ENCODE results near the gene PTGFRN. TPM values are rescaled to one million over a fixed set of nuclear protein-coding genes. Genes with fewer than 3 reads are reported as not detected.

The PTGFRN gene
- polyA plus RNA-seq, 4 donors: 35.3 to 71.5 (median 59.6) TPM

- no peak for DNase-seq (ENCODE audit: low read depth in 4 of 4, low spot score in 3 of 4)
Observed at GRCh38 chr1:117025568-117025967, 115.9 kb downstream of the PTGFRN start.

GRCh38 chr1:117026361-117026760 lies 116.6 kb downstream of the PTGFRN start:
- DNase-seq (ENCODE audit: low read depth in 4 of 4, low spot score in 3 of 4): no peak

DNA sequence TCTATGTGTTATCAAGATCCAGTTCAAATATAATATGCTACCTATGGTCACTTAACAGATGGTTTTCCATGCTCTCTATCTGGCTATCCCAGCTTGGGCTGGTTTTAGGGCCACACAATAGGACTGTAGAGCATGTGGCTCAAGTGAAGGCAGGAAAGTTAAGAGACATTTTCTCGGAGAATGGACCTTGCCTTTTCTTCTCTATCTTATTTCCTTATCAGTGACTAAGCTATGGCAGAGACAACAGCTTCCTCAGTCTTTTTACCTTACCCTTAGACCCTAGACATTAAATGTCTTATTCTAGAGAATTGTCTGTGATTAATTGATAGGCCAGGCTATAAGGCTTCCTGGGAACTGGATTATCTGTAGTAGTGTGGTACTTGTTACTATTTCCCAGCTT lies 120.0 kb downstream of the PTGFRN start:
- DNase-seq (ENCODE audit: low read depth in 4 of 4, low spot score in 3 of 4): no peak

- no peak for DNase-seq (ENCODE audit: low read depth in 4 of 4, low spot score in 3 of 4)
Observed at GRCh38 chr1:117030271-117030877, 120.7 kb downstream of the PTGFRN start.

DNA sequence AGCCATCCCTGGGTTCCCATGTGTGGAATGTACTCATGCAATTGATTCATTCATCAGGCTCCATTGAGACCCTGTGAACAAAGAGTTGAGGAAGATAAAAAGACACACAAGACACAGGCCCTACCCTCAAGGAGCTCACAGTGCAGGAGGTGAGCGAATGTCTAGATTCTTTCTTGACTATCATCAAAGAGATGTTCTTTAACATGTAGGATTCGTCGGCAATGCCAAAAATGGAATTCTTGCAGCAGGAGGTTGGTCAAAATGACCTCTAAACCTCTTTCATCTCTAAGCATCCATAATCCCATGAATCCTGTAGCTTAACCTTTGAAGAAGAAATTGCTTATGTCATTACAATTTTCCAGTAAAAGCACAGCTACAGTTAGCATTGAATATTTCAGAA lies 122.5 kb downstream of the PTGFRN start:
- DNase-seq (ENCODE audit: low read depth in 4 of 4, low spot score in 3 of 4): no peak

- DNase-seq (ENCODE audit: low read depth in 4 of 4, low spot score in 3 of 4): no peak
Observed at GRCh38 chr1:117032681-117033539, 123.2 kb downstream of the PTGFRN start.

GRCh38 chr1:117033772-117034171 lies 124.1 kb downstream of the PTGFRN start:
- no peak for DNase-seq (ENCODE audit: low read depth in 4 of 4, low spot score in 3 of 4)

DNA sequence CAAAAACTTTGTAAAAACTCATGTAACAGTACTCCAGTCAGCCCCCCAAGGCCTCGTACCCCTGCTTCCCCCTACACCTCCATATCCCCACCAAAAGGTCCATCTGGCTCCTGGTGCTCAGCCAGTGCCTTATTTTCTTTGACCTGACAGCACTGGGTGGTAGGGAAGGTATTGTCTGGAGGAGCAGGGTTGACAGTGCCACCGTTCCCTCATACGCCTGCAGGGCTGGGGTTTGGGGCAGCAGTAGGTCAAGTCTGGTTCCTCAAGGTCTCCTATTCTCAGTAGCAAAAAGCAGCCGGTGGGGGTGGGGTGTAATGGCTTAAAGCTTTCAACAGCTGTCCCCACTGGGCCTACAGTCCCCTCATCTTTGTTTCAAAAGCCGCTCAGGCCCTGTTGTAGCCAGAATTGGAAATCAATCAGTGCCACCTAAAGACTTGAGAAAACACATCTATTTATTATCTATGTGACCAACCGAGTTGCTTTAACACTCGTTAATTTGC lies 125.1 kb downstream of the PTGFRN start:
- DNase-seq (ENCODE audit: low read depth in 4 of 4, low spot score in 3 of 4): no peak

- peak in 1 of 4 donors; percentile 71 for DNase-seq (ENCODE audit: low read depth in 4 of 4, low spot score in 3 of 4)
Observed at GRCh38 chr1:117036018-117036461, 126.3 kb downstream of the PTGFRN start.

GRCh38 chr1:117037802-117038201 lies 128.1 kb downstream of the PTGFRN start:
- DNase-seq (ENCODE audit: low read depth in 4 of 4, low spot score in 3 of 4): no peak

DNA sequence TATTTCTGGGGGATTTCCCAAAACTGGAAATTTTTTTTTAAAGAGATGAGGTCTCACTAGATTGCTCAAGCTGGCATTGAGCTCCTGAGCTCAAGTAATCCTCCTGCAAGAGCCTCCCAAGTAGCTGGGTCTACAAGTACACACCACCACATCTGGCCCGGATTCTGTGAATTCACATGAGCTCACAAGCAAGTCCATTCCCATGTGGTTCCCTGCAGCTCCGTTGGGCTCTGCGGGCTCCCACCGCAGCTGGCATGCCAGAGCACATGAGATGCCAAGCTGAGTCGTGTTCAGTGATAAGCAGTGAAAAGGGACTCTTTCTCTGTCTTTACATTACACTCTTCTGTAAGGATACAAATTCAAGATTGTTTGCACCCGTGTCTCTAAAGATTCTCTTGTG lies 128.5 kb downstream of the PTGFRN start:
- DNase-seq (ENCODE audit: low read depth in 4 of 4, low spot score in 3 of 4): no peak

Other genes starting within 250 kb of the PTGFRN start
- 10 to 100 TPM; 29.5 to 31.4 (median 30.4) TPM for gene IGSF3, start 242.2 kb upstream of the PTGFRN start, polyA plus RNA-seq (ENCODE audit: insufficient read length in 4 of 4)
- gene CD2, start 155.5 kb upstream of the PTGFRN start, polyA plus RNA-seq (ENCODE audit: insufficient read length in 4 of 4): under 1 TPM in 3 of 4 donors, not detected in 1; 0.10 to 0.45 (median 0.11) TPM
- gene CD101, start 91.8 kb downstream of the PTGFRN start, polyA plus RNA-seq (ENCODE audit: insufficient read length in 4 of 4): 1 to 10 TPM; 1.1 to 2.1 (median 1.7) TPM
- 10 to 100 TPM; 17.3 to 24.9 (median 23.0) TPM for gene TTF2, start 150.4 kb downstream of the PTGFRN start, polyA plus RNA-seq (ENCODE audit: insufficient read length in 4 of 4)
- 10 to 100 TPM; 16.0 to 23.6 (median 17.4) TPM for gene TRIM45, start 211.8 kb downstream of the PTGFRN start, polyA plus RNA-seq (ENCODE audit: insufficient read length in 4 of 4)